Fibroblast of peridontal ligament (primary cell): ENCODE data around the gene CFAP107.
"Not testable (repeated sequence)": the region's sequence is repeated elsewhere in the genome, so short reads cannot be mapped to it uniquely, and the experiment has no call there.

ENCODE experiments used
- DNase-seq: peaks from one replicate; pipeline ENCODE4 v3.0.0-alpha.2; 2010; ENCODE audit errors: extremely low read depth

CFAP107 gene, protein sequence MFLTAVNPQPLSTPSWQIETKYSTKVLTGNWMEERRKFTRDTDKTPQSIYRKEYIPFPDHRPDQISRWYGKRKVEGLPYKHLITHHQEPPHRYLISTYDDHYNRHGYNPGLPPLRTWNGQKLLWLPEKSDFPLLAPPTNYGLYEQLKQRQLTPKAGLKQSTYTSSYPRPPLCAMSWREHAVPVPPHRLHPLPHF

GRCh38 chr1:12745992-12746323, at the start of gene CFAP107:
CFAP107 (plus strand) TSS chr1:12746200; CDS start chr1:12746431, 231 bp downstream.
- DNase-seq: peak; percentile 37

DNA sequence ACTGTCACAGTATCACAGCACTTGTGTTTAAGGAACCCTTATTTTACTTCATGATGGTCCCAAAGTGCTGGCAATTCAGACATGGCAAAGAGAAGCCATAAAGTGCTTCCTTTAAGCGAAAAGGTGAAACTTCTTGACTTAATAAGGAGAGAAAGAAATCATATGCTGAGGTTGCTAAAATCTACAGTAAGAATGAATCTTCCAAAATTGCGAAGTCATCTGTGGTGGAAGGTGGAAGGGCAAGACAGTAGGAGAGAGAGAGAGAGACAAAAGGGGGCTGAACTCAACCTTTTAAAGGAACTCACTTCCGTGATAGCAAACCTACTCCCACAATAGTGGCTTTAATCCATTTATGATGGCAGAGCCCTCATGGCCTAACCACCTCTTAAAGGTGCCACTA, 49.3 kb upstream of the CFAP107 start:
- DNase-seq: no peak

- DNase-seq: peak; percentile 66
These were observed 48.6 kb upstream of the CFAP107 start for GRCh38 chr1:12697397-12697796.

DNA sequence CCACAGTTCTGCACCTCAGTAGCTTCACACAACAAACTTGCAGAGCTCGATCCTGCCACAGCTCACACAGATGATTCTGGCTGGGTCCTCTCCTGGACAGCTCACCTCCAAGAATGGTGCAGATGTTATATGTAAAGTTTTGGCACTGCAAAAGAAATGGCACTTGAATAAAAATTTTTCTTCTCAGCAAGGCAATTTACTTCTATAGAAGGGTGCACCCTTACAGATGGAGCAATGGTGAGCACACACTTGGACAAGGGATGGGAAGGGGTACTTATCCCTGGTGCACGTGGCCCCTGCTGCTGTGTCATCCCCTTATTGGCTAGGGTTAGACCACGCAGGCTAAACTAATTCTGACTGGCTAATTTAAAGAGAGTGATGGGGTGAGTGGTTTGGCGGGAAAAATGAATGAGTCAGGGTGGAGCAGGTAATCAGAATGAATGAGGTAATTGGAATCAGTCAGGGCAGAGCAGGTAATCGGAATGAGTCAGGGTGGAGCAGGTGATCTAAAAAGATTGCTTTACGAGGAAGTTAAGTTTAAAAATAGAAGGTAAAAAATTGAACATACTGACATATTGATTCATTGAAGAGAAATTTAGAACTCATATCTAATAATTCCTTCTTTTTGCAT, 42.1 kb upstream of the CFAP107 start:
- no peak for DNase-seq

- DNase-seq: no peak
These were observed 39.9 kb upstream of the CFAP107 start for GRCh38 chr1:12706061-12706460.

DNA sequence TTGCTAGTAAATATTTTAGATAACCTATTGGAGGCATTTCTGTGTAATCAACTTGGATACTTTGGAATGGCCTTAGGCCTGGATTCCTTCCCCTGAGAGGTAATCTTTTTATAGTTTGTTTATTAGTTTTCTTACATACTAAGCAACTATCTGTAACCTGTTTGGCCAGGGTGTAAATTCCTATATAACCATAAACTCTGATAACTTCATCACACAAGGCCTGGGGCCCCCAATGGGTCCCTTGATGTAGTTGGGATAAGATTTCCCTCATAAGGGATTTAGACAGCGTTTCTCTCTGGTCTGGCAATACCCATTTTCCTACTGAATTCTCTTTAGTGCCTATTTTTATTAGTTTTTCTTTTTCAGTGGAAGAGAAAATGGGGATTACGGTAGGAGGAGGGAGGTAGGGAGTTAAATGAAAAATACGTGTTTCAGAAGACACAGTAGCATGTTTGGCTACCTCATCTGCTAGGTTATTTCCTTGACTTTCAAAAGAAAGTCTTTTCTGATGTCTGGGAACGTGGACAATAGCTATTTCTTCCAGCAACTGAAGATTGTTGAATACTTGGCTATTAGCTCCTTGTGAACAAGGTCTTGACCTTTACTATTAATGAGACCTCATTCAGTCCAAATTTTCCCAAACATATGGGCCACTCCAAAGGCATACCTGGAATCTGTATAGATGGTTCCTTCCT, 37.5 kb upstream of the CFAP107 start:
- DNase-seq: no peak

DNA sequence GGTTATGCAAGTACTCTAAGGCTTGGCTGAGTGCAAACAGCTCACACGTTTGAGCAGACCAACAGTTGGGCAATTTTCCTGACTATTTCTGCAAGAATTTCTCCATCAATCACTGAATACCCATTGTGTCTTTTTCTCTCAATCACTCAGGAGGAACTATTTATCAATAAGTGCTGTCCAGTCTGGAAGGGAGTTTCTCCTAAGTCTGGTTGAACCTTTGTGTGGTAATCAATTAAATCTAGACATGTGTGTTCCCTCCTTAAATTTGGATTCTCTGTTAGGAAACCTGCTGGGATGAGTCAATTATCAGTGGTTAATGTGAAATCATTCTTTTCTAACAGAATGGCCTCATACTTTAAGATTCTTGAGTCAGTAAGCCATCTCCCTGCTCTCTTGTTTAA, 36.9 kb upstream of the CFAP107 start:
- peak; percentile 18 for DNase-seq

DNA sequence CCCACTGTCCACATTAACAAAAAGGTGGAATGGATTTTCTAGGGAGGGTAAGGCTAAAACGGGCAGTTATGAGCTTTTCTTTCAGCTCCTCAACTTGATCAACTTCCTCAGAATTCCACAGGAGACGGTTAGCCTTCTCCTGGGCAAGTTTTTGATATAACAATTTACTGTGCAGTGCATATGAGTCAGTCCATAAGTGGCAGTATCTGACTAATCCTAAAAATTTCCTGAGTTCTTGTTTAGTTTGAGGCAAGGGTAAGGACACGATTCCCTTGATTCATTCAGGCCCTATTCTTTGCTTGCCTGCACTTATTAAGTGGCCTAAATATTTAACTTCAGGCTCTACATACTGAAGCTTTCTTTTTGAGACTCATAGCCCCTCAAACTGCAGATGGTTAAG, 36.3 kb upstream of the CFAP107 start:
- peak; percentile 15 for DNase-seq

DNA sequence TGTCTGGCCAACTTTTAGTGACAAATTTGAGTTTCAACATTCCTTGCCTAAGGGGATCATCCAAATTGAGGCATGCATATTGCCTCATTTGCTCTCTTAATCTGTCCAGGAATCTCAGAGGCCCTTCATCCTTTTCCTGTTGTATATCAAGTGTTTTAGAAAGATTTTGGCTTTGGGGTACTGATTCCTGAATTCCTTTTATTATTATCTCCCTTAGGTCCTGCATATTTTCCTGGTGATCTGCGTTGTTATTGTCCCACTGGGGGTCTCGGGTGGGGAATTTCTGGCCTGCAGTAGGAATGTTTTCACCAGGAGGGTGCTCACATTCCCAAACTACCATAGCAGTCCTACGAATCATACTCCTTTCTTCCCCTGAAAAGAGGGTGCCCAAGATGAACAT, 34.5 kb upstream of the CFAP107 start:
- peak; percentile 10 for DNase-seq

DNA sequence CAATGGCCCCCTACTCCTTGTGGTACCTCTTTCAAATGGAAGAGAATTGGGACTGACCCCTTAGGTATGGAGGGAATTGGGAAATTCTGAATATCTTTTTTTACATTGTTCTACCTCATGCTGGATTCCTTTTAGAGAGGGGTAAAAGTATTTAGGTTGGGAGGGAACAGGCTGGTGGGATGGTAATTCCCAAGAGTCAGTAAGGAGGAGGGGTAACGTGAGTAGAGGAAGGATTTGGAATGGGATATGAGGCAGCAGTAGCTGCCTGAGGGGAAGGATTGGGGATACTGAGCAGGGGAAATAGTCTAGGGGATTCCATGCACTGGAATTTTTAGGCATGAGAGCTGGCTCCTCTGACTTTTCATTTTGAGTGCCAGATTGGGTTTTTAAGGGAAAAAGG, 33.9 kb upstream of the CFAP107 start:
- DNase-seq: no peak

GRCh38 chr1:12712929-12713328, 33.1 kb upstream of the CFAP107 start:
- DNase-seq: no peak

DNA sequence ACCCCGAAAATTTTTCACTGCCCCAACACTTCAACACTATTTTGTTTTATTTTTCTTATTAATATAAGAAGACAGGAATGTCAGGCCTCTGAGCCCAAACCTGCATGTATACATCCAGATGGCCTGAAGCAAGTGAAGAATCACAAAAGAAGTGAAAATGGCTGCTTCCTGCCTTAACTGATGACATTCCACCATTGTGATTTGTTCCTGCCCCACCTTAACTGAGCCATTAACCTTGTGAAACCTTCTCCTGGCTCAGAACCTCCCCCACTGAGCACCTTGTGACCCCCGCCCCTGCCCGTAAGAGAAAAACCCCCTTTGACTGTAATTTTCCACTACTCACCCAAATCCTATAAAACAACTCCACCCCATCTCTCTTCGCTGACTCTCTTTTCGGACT, 32.3 kb upstream of the CFAP107 start:
- DNase-seq: not testable (repeated sequence)

- DNase-seq: no peak
These were observed 31.1 kb upstream of the CFAP107 start for GRCh38 chr1:12714710-12715475.

- no peak for DNase-seq
These were observed 30.0 kb upstream of the CFAP107 start, which contains the start of gene AADACL3 for GRCh38 chr1:12715896-12716437. AADACL3 (plus strand) TSS chr1:12716110; CDS start chr1:12716177, 67 bp downstream.

DNA sequence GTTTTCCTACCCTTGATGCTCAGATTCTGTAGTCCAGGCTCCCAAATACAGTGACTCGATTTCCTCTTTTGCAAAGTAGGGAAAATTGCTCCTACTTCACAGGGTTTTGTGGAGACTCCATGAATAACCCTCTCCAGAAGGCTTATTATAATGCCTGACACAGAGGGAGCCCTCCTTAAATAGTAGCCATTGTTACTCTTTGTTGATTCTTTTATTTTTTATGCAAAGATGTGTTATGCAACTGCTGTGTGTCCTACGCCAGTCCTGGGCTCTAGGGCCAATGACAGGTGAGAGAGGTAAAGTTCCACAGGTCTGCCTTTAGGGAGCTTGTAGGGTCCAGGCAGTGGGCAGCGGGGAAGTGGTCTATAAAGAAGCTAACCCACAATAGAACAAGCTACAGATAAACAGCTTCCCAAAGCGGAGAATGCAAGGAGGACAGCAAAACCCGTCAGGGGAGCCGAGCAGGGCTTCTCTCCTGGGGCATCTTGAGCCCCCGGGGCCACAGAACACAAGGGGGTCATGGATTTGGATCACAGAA, 28.6 kb upstream of the CFAP107 start:
- no peak for DNase-seq

- no peak for DNase-seq
These were observed 23.4 kb upstream of the CFAP107 start for GRCh38 chr1:12722626-12723025.

- DNase-seq: no peak
These were observed 17.6 kb upstream of the CFAP107 start for GRCh38 chr1:12728391-12728790.

GRCh38 chr1:12730156-12730555, 15.8 kb upstream of the CFAP107 start:
- DNase-seq: no peak

- DNase-seq: not testable (repeated sequence)
These were observed 14.9 kb upstream of the CFAP107 start for GRCh38 chr1:12731084-12731483.

DNA sequence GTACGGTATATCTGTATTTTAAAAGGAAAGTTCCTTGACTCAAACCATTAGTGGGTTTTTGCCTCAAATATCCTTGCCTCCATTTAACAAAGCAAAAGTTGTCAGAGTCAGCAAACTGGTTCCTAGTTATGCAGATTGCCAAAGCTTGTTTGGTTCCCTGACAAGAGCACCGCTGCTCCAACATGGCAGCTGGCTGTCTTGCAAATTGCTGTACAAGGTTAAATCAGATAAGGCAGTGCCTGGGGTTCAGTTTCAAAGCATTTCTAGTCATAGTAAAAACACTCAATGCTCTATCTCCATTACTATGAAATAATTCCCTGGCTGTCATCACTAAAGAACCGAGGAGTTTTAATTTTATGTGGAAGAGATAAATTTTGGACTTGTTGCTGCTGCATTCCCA, 11.3 kb upstream of the CFAP107 start:
- no peak for DNase-seq

GRCh38 chr1:12738934-12739333, 7.1 kb upstream of the CFAP107 start:
- DNase-seq: no peak

DNA sequence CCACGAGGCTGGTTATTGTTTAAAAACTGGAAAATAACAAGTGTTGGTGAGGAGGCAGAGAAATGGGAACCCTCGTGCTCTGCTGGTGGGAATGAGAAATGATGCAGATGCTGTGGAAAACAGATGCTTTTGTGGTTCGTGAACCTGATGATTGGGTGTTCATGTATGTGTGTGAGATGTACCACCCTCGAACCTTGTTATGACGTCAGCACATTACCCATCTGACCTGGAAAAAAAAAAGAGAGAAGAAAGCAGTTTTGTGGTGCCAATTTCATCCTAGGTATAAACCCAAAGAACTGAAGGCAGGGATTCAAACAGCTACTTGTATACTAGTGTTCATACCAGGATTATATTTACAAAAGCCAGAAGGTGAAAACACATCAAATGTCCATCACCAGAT, 6.4 kb upstream of the CFAP107 start:
- DNase-seq: no peak
